Kidney epithelial cell (primary cell): ENCODE measurements around the gene KLHL26. TPM values are rescaled to one million over a fixed set of nuclear protein-coding genes. Genes with fewer than 3 reads are reported as not detected.

Experiments used
- DNase-seq: peaks from one replicate; pipeline ENCODE4 v3.0.0-alpha.2; 2010; ENCODE audit warnings: low read depth
- H3K27me3 ChIP-seq: 2 replicates; pipeline ENCODE4 v1.6.0; 2011; ENCODE audit warnings: low read length; ENCODE audit not compliant: control insufficient read depth, insufficient read depth
- H3K36me3 ChIP-seq: 2 replicates; pipeline ENCODE4 v1.5.1; 2011; ENCODE audit warnings: low read length; ENCODE audit not compliant: control insufficient read depth, insufficient read depth
- H3K4me3 ChIP-seq: 2 replicates; pipeline ENCODE4 v1.5.1; 2011; ENCODE audit warnings: low read depth, mild to moderate bottlenecking, control low read depth, low read length
- CTCF ChIP-seq: IDR thresholded peaks from 2 replicates; pipeline ENCODE4 v1.5.1; 2011; ENCODE audit warnings: mild to moderate bottlenecking, moderate library complexity, low read length, control low read depth, inconsistent platforms; ENCODE audit not compliant: insufficient read depth, poor library complexity, severe bottlenecking
- total RNA-seq: library from RNA; depleted of rRNA; stranded (reverse); fragments of >200 nt; gene quantifications from 2 replicates; pipeline ENCODE4 v1.2.3, GENCODE V29; 2015

The KLHL26 gene
- total RNA-seq, 1 donor from 2014 or later, result 7.5 TPM

DNA sequence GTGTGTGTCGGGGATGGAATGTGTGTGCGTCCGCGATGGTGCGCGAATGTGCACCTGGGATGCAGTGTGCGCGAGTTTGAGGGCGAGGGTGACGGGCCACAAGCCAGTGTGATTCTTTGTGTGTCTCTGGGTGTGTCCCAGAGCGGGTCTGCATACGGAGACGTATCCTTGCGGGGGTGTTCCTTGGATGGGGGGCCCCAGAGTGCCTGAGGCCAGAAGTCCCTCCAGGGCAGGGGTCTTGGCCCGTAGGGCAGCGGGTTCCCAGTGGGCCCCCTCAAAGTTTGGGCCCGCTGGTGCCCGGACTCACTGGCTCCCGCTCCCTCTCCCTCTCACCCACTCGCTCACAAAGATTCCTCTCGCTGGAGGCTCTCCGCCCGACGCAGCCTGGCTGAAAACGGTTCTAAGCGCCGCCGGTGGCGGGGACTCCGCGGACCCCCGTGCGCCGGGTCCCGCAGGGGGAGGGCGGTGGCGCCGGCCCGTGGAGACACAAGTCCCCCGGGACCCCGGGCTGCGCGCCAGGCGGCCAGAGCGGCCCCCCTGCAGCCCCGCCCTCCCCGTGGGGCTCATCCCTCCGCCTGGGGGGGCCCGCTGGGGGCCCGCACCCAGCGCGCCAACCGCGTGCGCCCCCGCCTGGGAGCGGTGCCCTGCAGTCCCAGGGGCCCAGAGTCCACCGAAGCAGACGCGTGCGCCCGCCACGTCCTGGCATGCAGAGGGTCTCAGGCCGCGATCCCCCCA, 31.1 kb upstream of the KLHL26 start:
- no peak for TF ChIP-seq CTCF
- Histone ChIP-seq H3K36me3 (no peaks in the 10 kb centered on the region), H3K4me3 (peak overlapping the region; percentile 19), H3K27me3 (peaks cover 75% of the 10 kb centered on the region)
- DNase-seq, result no peak

DNA sequence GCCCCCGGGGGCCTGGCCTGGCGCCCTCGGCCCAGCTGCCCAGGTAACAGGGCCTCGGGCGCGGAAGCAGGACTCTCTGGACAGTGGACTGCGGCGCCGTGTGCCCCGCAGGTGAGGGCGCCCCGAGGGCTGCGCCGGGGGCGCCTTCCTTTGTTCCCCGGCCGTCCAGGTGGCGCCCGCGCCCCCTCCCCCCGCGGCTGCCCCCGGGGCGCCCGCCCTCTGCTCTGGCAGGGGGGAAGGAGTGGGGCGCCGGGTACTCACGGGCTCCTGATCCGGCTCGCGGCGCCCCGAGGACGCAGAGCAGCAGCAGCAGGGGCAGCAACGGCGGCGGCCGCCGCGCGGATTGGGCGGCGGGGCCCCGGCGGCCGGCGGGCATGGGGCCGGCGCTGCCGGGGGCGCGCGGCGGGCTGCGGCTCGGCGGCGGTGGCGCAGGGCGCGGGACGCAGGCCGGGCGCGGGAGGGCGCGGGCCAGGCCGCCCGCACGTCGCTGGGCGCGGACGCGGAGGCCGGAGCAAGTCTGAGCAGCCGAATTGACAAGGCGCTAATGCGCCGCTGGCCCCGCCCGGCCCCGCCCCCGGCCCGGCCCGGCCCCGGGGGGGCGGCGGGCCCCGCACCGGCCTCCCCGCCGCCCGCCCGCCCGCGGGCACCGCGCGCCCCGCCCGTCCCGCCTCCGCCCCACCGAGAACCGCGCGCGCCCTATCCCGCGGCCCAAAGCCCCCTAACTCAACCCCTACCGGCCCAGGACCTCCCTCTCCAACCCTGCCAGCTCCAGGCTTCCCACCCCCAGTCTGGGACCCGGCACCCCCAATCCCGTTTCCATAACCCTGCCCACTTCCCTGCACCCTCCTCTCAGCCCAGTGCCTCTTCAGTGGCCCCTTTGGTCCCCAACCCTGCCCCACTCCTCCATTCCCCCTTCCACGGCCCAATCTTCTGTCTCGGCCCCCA, 30.3 kb upstream of the KLHL26 start, which contains the start of gene CRLF1:
Gene CRLF1 (minus strand): TSS at position 519 of the 945 bp plus-strand sequence. CDS start 143 bp downstream, at position 376.
- TF ChIP-seq CTCF, result no peak
- Histone ChIP-seq H3K4me3 (peak within 1 kb of the TSS; percentile 19), H3K36me3 (no peaks in the 10 kb centered on the region), H3K27me3 (peaks cover 82% of the 10 kb centered on the region)
- no peak for DNase-seq

DNA sequence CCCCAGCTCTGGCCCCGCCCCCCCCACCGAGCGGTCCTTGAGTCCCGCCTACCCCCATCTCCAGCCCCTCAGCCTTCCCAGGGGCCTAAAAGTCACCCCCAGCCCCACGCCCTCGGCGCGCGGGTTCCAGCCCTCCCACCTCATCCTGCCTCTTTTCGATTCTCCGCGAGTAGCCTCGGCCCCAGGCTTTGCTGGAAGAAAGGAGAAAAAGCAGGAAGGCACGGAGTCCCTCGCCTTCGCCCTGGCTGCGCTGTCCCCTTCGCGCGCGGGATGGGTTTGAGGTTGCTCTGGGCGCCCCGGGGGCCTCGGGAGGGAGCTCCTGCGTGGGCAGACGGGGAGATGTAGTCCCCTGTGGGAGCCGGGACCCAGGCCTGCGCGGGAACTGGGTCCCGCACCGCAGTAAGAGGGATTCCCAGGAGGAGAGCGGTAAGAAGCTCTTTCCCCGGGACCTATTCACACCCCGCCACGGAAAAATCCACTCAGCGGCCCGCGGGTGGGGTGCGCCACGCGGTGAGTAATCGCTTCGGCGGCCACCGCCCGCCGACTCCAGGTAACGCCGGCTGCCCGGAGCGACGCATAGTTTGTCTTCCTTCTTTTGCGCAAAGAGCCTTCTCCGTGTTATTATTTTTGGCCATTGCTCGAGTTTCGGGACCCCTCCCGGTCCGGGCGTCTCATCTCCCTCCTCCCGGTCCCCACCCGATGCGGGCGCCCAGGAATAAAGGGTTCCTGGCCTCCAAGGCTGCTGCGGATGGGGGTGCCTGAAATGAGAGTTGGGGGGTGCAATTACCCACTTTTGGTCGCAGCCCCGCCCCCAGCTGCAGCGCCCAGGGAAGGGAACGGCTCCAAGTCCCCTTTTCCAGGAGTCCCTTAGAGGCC, 29.4 kb upstream of the KLHL26 start:
- Histone ChIP-seq H3K4me3 (no peak overlapping the region), H3K27me3 (peaks cover 89% of the 10 kb centered on the region), H3K36me3 (no peaks in the 10 kb centered on the region)
- no peak for TF ChIP-seq CTCF
- no peak for DNase-seq

- no peak for TF ChIP-seq CTCF
- Histone ChIP-seq H3K36me3 (no peaks in the 10 kb centered on the region), H3K4me3 (no peak overlapping the region), H3K27me3 (peaks cover 93% of the 10 kb centered on the region)
- no peak for DNase-seq
These were observed 28.6 kb upstream of the KLHL26 start for GRCh38 chr19:18608102-18608804.
